Liver (tissue), 9 donors: ENCODE data around the gene CCDC187. TPM values are rescaled to one million over a fixed set of nuclear protein-coding genes. Genes with fewer than 3 reads are reported as not detected.

Source experiments
- DNase-seq: peaks from one replicate; pipeline ENCODE4 v3.0.0-alpha.2; 2017; ENCODE audit warnings: low spot score
- H3K27ac ChIP-seq, 2 donors: one replicate each; pipeline ENCODE4 v1.7.0; 2013; ENCODE audit warnings: inconsistent platforms in 2 of 2, low read length in 2 of 2, control low read depth in 1 of 2, low read depth in 1 of 2, mild to moderate bottlenecking in 1 of 2
- H3K27me3 ChIP-seq, 4 donors: one replicate each; pipeline versions ENCODE4 v1.6.1 to v1.7.0; 2013; ENCODE audit warnings: low read length in 3 of 4, inconsistent platforms in 1 of 4, mild to moderate bottlenecking in 1 of 4, moderate library complexity in 1 of 4; ENCODE audit not compliant: control insufficient read depth in 4 of 4, insufficient read depth in 4 of 4
- H3K36me3 ChIP-seq, 4 donors: one replicate each; pipeline versions ENCODE4 v1.6.1 to v1.7.0; 2013; ENCODE audit warnings: low read length in 3 of 4, mild to moderate bottlenecking in 3 of 4, low read depth in 1 of 4, moderate library complexity in 1 of 4; ENCODE audit not compliant: control insufficient read depth in 4 of 4, insufficient read depth in 3 of 4
- H3K4me1 ChIP-seq, 4 donors: one replicate each; pipeline versions ENCODE4 v1.6.1 to v1.7.0; 2013; ENCODE audit warnings: low read length in 3 of 4, mild to moderate bottlenecking in 3 of 4, moderate library complexity in 1 of 4; ENCODE audit not compliant: control insufficient read depth in 4 of 4, insufficient read depth in 4 of 4
- H3K4me3 ChIP-seq, 3 donors: one replicate each; pipeline versions ENCODE4 v1.6.1 to v1.7.0; 2013; ENCODE audit warnings: low read length in 3 of 3, control low read depth in 1 of 3, low read depth in 1 of 3, mild to moderate bottlenecking in 1 of 3
- H3K9ac ChIP-seq, 2 donors: one replicate each; pipeline ENCODE4 v1.7.0; 2013; ENCODE audit warnings: low read length in 2 of 2, mild to moderate bottlenecking in 2 of 2, moderate library complexity in 2 of 2, control low read depth in 1 of 2, low read depth in 1 of 2
- H3K9me3 ChIP-seq, 4 donors: one replicate each; pipeline versions ENCODE4 v1.6.1 to v1.7.0; 2013; ENCODE audit warnings: low read length in 3 of 4; ENCODE audit not compliant: control insufficient read depth in 4 of 4
- EGR1 ChIP-seq, 2 donors: IDR thresholded peaks; 2 replicates each; pipeline ENCODE4 v1.6.1; 2016 to 2018; ENCODE audit warnings: antibody characterized with exemption in 2 of 2, low read depth in 2 of 2
- FOXA1 ChIP-seq: IDR thresholded peaks from 2 replicates; pipeline ENCODE4 v1.6.1; 2016; ENCODE audit warnings: antibody characterized with exemption
- FOXA2 ChIP-seq: IDR thresholded peaks from 2 replicates; pipeline ENCODE4 v1.6.1; 2016; ENCODE audit warnings: antibody characterized with exemption
- GABPA ChIP-seq, 2 donors: IDR thresholded peaks in 1 of 2; conservative IDR thresholded peaks in 1 of 2; 2 replicates each; pipeline ENCODE4 v1.6.1; 2016; ENCODE audit warnings: antibody characterized with exemption in 2 of 2, mild to moderate bottlenecking in 1 of 2, moderate library complexity in 1 of 2
- HNF4A ChIP-seq, 2 donors: conservative IDR thresholded peaks; 2 replicates each; pipeline ENCODE4 v1.6.1; 2016; ENCODE audit warnings: antibody characterized with exemption in 2 of 2, mild to moderate bottlenecking in 2 of 2
- HNF4G ChIP-seq: IDR thresholded peaks from 2 replicates; pipeline ENCODE4 v1.6.1; 2016; ENCODE audit warnings: antibody characterized with exemption
- JUND ChIP-seq, 2 donors: IDR thresholded peaks; 2 replicates each; pipeline ENCODE4 v1.6.1; 2016; ENCODE audit warnings: antibody characterized with exemption in 2 of 2
- NR2F2 ChIP-seq: IDR thresholded peaks from 2 replicates; pipeline ENCODE4 v1.6.1; 2016; ENCODE audit warnings: antibody characterized with exemption
- RAD21 ChIP-seq, 2 donors: IDR thresholded peaks; 2 replicates each; pipeline ENCODE4 v1.6.1; 2016; ENCODE audit warnings: antibody characterized with exemption in 2 of 2, mild to moderate bottlenecking in 2 of 2
- RXRA ChIP-seq, 2 donors: IDR thresholded peaks; 2 replicates each; pipeline ENCODE4 v1.6.1; 2017 to 2018; ENCODE audit warnings: antibody characterized with exemption in 2 of 2, mild to moderate bottlenecking in 1 of 2
- SP1 ChIP-seq: IDR thresholded peaks from 2 replicates; pipeline ENCODE4 v1.6.1; 2018; ENCODE audit warnings: antibody characterized with exemption, mild to moderate bottlenecking
- YY1 ChIP-seq: IDR thresholded peaks from 2 replicates; pipeline ENCODE4 v1.6.1; 2016; ENCODE audit warnings: antibody characterized with exemption, mild to moderate bottlenecking
- WGBS: extraction: QIAGEN DNeasy Blood & Tissue Kit; methylation state at CpG from one replicate; pipeline ENCODE4 v1.1.7; 2013; 5-methylcytosine and 5-hydroxymethylcytosine counted together
- polyA plus RNA-seq, 2 donors: library from polyadenylated mRNA; stranded (reverse) in 1 of 2; unstranded in 1 of 2; fragments of 200-250 nt in 1 of 2; fragments of >200 nt in 1 of 2; fragmentation: Nextera tagmentation in 1 of 2; extraction: Ambion mirVana in 1 of 2; gene quantifications; one replicate each; pipeline versions ENCODE4 v1.2.1 to v1.2.3, GENCODE V29; 2013 to 2015
- total RNA-seq, 2 donors: library from RNA; depleted of rRNA; stranded (reverse); fragments of >200 nt; gene quantifications; one replicate each; pipeline ENCODE4 v1.2.3, GENCODE V29; 2014
- TF ChIP-seq, protein P1 (sequence below): IDR thresholded peaks from 2 replicates; pipeline ENCODE4 v1.6.1; 2016; ENCODE audit warnings: antibody characterized with exemption, mild to moderate bottlenecking
- TF ChIP-seq, protein P2 (sequence below): fragments of 150-350 bp; IDR thresholded peaks from 2 replicates; pipeline ENCODE4 v1.5.1; 2017; ENCODE audit warnings: improper control_type of control experiment, low read depth, low read length; ENCODE audit not compliant: missing input control
- TF ChIP-seq, protein P3 (sequence below): IDR thresholded peaks from 2 replicates; pipeline ENCODE4 v1.6.1; 2016; ENCODE audit warnings: antibody characterized with exemption
- TF ChIP-seq, protein P4 (sequence below): IDR thresholded peaks from 2 replicates; pipeline ENCODE4 v1.6.1; 2016; ENCODE audit warnings: antibody characterized with exemption
- TF ChIP-seq, protein P5 (sequence below): IDR thresholded peaks from 2 replicates; pipeline ENCODE4 v1.6.1; 2016; ENCODE audit warnings: antibody characterized with exemption
- donor health status: healthy.
- donor health status: healthy.
- donor health status: healthy.
- donor health status: healthy.
- donor health status: healthy.

The CCDC187 gene
- total and polyA plus RNA-seq, 4 donors, result 0.05 TPM; not detected in 3

DNA sequence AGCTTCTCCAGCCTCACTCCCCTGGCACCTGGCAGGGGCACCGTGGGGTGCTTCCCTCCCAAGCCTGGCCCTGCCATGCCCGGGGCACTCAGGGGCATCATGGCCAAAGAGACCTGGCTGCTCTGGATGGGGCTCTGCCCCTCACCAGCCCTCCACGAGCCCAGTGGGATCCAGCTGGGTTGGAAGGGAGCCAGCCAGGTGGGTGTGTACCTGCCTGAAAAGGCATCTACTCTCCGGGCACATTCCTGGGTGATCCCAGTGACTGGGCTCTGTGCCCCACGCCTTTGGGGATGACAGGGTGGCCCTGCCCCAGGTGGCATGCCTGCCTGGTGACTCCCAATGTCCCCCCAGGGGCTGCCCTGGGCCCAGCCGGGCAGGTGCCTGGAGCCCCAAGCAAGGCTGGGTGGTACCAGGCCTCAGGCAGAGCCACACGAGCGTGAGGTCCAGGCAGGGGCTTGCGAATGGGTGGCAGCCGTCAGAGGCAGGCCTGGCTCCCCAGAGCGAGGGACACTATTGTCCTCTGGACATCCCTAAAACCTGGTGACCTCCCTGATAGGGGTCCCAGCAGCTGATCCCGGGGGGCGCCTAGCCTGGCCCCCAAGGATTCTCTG lies 24.2 kb upstream of the CCDC187 start:
- DNase-seq, result no peak
- no peaks in the 10 kb centered on the region for H3K9me3 ChIP-seq
- H3K4me3 ChIP-seq, result peak overlapping the region in 1 of 3 donors; percentile 54
- H3K27ac ChIP-seq, result peak overlapping the region in 1 of 2 donors; percentile 35
- no peaks in the 10 kb centered on the region for H3K36me3 ChIP-seq
- no peak overlapping the region for H3K9ac ChIP-seq
- no peak for TF ChIP-seq SP1
- TF ChIP-seq JUND (IDR thresholded peaks at IDR 0.05), result no peak
- TF ChIP-seq, protein P1, sequence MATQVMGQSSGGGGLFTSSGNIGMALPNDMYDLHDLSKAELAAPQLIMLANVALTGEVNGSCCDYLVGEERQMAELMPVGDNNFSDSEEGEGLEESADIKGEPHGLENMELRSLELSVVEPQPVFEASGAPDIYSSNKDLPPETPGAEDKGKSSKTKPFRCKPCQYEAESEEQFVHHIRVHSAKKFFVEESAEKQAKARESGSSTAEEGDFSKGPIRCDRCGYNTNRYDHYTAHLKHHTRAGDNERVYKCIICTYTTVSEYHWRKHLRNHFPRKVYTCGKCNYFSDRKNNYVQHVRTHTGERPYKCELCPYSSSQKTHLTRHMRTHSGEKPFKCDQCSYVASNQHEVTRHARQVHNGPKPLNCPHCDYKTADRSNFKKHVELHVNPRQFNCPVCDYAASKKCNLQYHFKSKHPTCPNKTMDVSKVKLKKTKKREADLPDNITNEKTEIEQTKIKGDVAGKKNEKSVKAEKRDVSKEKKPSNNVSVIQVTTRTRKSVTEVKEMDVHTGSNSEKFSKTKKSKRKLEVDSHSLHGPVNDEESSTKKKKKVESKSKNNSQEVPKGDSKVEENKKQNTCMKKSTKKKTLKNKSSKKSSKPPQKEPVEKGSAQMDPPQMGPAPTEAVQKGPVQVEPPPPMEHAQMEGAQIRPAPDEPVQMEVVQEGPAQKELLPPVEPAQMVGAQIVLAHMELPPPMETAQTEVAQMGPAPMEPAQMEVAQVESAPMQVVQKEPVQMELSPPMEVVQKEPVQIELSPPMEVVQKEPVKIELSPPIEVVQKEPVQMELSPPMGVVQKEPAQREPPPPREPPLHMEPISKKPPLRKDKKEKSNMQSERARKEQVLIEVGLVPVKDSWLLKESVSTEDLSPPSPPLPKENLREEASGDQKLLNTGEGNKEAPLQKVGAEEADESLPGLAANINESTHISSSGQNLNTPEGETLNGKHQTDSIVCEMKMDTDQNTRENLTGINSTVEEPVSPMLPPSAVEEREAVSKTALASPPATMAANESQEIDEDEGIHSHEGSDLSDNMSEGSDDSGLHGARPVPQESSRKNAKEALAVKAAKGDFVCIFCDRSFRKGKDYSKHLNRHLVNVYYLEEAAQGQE, result no peak
- TF ChIP-seq HNF4G, result no peak
- TF ChIP-seq, protein P2, sequence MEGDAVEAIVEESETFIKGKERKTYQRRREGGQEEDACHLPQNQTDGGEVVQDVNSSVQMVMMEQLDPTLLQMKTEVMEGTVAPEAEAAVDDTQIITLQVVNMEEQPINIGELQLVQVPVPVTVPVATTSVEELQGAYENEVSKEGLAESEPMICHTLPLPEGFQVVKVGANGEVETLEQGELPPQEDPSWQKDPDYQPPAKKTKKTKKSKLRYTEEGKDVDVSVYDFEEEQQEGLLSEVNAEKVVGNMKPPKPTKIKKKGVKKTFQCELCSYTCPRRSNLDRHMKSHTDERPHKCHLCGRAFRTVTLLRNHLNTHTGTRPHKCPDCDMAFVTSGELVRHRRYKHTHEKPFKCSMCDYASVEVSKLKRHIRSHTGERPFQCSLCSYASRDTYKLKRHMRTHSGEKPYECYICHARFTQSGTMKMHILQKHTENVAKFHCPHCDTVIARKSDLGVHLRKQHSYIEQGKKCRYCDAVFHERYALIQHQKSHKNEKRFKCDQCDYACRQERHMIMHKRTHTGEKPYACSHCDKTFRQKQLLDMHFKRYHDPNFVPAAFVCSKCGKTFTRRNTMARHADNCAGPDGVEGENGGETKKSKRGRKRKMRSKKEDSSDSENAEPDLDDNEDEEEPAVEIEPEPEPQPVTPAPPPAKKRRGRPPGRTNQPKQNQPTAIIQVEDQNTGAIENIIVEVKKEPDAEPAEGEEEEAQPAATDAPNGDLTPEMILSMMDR, result no peak
- TF ChIP-seq EGR1 (IDR thresholded peaks at IDR 0.05; ENCODE audit: low read depth in 2 of 2), result no peak
- TF ChIP-seq RAD21 (IDR thresholded peaks at IDR 0.05), result no peak
- no peak for TF ChIP-seq RXRA (IDR thresholded peaks at IDR 0.05)
- no peak for TF ChIP-seq HNF4A (conservative IDR thresholded peaks at IDR 0.05)
- TF ChIP-seq FOXA2, result no peak
- TF ChIP-seq, protein P3, sequence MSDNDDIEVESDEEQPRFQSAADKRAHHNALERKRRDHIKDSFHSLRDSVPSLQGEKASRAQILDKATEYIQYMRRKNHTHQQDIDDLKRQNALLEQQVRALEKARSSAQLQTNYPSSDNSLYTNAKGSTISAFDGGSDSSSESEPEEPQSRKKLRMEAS, result no peak
- TF ChIP-seq, protein P4, sequence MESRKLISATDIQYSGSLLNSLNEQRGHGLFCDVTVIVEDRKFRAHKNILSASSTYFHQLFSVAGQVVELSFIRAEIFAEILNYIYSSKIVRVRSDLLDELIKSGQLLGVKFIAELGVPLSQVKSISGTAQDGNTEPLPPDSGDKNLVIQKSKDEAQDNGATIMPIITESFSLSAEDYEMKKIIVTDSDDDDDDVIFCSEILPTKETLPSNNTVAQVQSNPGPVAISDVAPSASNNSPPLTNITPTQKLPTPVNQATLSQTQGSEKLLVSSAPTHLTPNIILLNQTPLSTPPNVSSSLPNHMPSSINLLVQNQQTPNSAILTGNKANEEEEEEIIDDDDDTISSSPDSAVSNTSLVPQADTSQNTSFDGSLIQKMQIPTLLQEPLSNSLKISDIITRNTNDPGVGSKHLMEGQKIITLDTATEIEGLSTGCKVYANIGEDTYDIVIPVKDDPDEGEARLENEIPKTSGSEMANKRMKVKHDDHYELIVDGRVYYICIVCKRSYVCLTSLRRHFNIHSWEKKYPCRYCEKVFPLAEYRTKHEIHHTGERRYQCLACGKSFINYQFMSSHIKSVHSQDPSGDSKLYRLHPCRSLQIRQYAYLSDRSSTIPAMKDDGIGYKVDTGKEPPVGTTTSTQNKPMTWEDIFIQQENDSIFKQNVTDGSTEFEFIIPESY, result no peak
- TF ChIP-seq FOXA1, result no peak
- no peak for TF ChIP-seq YY1
- TF ChIP-seq GABPA (IDR thresholded peaks at IDR 0.05 in 1 of 2, conservative IDR thresholded peaks at IDR 0.05 in 1 of 2), result no peak
- TF ChIP-seq NR2F2, result no peak
- TF ChIP-seq, protein P5, sequence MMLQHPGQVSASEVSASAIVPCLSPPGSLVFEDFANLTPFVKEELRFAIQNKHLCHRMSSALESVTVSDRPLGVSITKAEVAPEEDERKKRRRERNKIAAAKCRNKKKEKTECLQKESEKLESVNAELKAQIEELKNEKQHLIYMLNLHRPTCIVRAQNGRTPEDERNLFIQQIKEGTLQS, result no peak
- 55% methylated on average over 13 of the region's 13 CpGs for WGBS
- H3K27me3 ChIP-seq, result no peaks in the 10 kb centered on the region
- H3K4me1 ChIP-seq, result peaks cover 0 to 12% (median under 1%) of the 10 kb centered on the region in 4 donors
